ENCODE data around the gene PTPN21.

The PTPN21 gene

GRCh38 chr14:88504602-88505001 lies 50.2 kb downstream of the PTPN21 start:
- DNase-seq (ENCODE audit: low read depth in 3 of 3), result no peak

GRCh38 chr14:88503754-88504406 lies 50.9 kb downstream of the PTPN21 start:
- no peak for DNase-seq (ENCODE audit: low read depth in 3 of 3)

- DNase-seq (ENCODE audit: low read depth in 3 of 3), result no peak
These were observed 52.1 kb downstream of the PTPN21 start for GRCh38 chr14:88502740-88503139.

- no peak for DNase-seq (ENCODE audit: low read depth in 3 of 3)
These were observed 54.2 kb downstream of the PTPN21 start for GRCh38 chr14:88500611-88501010.

DNA sequence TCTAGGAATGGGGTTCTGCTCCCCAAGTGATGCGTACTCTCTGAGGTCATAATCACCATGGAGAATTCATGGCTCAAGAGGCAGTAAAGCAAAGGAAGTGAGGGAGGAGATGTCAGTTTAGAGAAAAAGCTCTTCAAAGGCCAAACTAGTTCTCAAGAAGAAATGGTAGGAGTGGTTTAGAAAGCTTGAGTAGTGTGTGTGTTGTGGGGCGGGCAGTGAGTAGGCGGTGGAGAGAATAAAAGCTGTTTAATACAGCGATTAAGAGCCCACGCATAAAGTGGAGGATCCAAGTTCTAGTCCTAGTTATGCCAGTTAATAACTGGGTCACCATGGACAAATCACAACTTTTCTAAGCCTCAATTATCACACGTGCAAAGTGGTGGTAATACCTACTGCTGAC lies 55.6 kb downstream of the PTPN21 start:
- no peak for DNase-seq (ENCODE audit: low read depth in 3 of 3)

GRCh38 chr14:88496414-88496813 lies 58.4 kb downstream of the PTPN21 start:
- no peak for DNase-seq (ENCODE audit: low read depth in 3 of 3)

GRCh38 chr14:88493392-88494185 lies 61.2 kb downstream of the PTPN21 start:
- DNase-seq (ENCODE audit: low read depth in 3 of 3), result no peak

GRCh38 chr14:88492272-88493089 lies 62.3 kb downstream of the PTPN21 start:
- peak in 2 of 3 experiments; percentile 9 to 32 for DNase-seq (ENCODE audit: low read depth in 3 of 3)

DNA sequence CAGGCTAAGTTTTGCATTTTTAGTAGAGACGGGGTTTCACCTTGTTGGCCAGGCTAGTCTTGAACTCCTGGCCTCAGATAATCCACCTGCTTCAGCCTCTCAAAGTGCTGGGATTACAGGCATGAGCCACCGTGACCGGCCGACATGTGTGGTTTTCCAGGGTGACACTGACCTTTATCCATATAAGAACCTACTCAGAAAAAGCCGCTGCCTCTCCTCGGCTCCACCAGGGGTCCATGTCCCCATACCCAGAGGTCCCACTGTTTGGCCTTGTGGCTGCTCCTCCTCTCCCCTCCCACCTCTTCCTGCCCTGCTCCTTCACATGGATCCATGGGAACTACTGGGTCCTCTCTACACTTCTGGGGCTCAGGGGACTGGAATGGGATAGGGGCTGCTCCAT lies 64.6 kb downstream of the PTPN21 start:
- DNase-seq (ENCODE audit: low read depth in 3 of 3), result no peak

- no peak for DNase-seq (ENCODE audit: low read depth in 3 of 3)
These were observed 65.9 kb downstream of the PTPN21 start for GRCh38 chr14:88488897-88489296.

DNA sequence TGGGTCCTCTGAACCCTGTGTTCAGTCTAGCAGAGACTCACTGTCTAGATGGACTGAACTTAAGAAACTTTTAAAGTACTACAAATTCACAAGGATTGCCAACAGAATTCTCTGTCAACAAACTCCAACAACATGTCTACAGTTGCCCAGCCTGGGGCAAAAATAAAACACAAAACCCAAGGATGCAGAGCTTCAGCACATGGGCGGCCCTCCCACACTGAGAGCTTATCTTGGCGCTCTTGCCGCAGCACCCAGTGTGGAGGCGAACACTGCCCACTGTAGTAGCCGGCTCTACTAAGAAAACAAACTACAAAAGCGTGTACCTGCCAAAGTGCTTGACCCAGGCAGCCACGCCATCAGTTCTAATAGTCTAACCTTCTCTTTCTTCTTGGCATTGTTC lies 66.7 kb downstream of the PTPN21 start:
- no peak for DNase-seq (ENCODE audit: low read depth in 3 of 3)

DNA sequence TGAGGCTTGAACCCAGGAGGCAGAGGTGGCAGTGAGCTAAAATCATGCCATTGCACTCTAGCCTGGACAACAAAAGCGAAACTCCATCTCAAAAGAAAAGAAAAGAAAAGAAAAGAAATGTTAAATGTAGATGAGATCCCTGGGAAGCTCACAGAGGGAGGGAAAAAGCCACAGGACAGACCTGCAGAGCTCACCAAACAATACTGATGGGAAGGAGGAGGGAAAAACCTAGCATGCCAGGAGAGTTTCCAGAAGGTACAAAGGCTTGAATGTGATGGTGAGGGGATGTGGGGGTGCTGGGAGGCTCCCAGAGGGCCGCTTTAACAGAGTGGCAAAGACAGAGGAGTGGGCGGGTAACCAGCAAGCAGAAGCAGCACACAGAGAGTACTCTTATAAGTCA lies 72.3 kb downstream of the PTPN21 start:
- no peak for DNase-seq (ENCODE audit: low read depth in 3 of 3)

- no peak for DNase-seq (ENCODE audit: low read depth in 3 of 3)
These were observed 73.0 kb downstream of the PTPN21 start for GRCh38 chr14:88481794-88482193.

DNA sequence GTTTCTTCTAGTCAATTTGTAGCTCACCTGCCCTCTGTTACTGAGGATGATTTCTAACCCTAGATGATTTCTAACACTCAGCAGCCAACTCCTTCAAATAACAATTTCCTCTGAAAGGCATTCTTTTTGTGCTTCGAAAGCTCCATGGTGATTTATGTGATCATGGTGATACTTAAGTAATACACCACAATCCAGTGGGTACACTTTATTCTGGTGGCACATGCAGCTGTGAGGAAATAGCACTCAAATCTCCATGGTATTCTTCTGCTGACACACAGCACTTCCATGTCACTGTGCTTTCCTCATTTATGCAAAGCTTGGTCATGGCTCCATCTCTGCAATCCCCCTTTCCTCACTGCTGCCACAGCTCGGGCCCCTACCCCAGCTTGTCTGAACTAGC lies 73.7 kb downstream of the PTPN21 start:
- DNase-seq (ENCODE audit: low read depth in 3 of 3), result no peak

- no peak for DNase-seq (ENCODE audit: low read depth in 3 of 3)
These were observed 75.2 kb downstream of the PTPN21 start for GRCh38 chr14:88479574-88479987.

DNA sequence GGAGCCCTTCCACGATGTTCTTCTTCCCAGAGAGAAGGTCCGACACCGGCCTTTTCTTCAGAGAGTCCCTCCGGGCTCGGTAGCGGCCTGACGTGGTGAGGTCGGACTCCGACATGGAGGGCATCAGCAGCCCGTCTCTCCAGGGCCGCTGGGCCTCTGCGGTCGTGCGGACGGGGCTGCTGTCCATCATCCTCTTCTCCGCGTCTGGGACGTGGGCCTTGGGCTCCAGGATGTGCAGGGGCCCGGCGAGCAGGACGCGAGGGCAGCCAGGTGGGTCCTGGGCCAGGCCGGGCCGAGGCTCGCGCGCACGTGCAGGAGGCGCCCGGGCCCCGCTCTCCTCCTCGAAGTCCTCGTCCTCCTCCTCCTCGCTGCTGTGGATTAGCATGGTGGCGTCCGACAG lies 75.9 kb downstream of the PTPN21 start:
- no peak for DNase-seq (ENCODE audit: low read depth in 3 of 3)

- no peak for DNase-seq (ENCODE audit: low read depth in 3 of 3)
These were observed 77.1 kb downstream of the PTPN21 start for GRCh38 chr14:88477513-88478250.

DNA sequence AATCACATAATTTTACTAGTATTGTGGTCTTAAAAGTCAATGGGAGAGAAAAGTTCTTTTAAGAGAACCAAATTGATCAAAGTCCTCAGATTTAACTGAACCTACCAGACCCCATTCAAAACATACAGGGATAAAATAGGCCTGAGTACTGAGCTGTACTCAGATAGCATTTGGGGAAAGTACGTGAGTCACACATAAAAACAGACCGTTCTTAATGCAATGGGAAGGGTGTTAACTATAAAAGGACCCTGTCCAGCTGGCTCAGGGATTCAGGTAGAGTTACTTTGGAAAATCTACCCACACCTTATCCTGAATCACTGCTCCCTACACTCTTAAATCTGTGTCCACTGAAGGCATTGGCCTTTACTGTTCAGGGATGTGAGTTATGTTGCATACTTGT lies 78.0 kb downstream of the PTPN21 start:
- no peak for DNase-seq (ENCODE audit: low read depth in 3 of 3)

- no peak for DNase-seq (ENCODE audit: low read depth in 3 of 3)
These were observed 78.5 kb downstream of the PTPN21 start for GRCh38 chr14:88476214-88476774.

DNA sequence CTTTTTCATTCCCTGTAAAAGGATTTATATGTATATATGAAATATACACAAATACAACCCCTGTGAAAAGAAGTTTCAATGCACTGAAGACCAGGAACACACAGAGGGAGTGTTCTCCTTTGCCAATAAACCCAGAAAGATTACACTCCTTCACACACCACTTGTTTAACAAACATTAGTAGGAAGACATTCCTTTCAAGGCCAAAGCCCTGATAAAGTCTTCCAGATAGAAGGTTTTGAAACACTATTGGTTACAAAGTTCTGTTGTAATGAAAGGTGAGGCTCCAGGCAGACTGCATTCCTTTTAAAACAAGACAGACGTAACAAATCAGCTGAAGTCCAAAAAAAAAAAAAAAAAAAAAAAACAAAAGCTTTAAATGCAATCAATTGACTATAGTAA lies 81.0 kb downstream of the PTPN21 start:
- DNase-seq (ENCODE audit: low read depth in 3 of 3), result no peak
